GM12873 (cell line): Measurements from ENCODE around the gene SEMA4D.

Experiments used
- TF ChIP-seq, protein P1 (sequence below): IDR thresholded peaks from 2 replicates; pipeline ENCODE4 v1.5.1; 2012; ENCODE audit warnings: low read depth, mild to moderate bottlenecking, moderate library complexity, low read length, control low read depth; ENCODE audit not compliant: insufficient read depth; ENCODE audit errors: missing control alignments

The SEMA4D gene

DNA sequence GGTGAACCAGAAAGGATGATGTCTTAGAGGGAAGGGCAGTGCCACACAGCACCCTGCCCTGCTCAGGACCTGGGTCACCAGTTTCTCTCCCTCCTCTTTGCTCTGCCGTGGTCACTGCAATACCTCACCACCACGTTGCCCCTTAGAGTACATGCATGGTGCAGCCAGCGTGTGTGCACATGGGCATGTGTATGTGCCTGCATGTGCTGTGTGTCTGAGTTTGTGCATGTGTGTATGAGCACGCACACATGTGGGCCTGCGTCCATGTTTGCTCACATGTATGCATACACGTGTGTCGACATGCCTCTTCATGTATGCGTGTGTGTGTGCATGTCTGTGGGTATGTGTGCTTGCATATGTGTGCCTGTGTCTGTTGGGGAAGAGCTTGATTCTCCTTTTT lies 41.5 kb upstream of the SEMA4D start:
- TF ChIP-seq, protein P1, sequence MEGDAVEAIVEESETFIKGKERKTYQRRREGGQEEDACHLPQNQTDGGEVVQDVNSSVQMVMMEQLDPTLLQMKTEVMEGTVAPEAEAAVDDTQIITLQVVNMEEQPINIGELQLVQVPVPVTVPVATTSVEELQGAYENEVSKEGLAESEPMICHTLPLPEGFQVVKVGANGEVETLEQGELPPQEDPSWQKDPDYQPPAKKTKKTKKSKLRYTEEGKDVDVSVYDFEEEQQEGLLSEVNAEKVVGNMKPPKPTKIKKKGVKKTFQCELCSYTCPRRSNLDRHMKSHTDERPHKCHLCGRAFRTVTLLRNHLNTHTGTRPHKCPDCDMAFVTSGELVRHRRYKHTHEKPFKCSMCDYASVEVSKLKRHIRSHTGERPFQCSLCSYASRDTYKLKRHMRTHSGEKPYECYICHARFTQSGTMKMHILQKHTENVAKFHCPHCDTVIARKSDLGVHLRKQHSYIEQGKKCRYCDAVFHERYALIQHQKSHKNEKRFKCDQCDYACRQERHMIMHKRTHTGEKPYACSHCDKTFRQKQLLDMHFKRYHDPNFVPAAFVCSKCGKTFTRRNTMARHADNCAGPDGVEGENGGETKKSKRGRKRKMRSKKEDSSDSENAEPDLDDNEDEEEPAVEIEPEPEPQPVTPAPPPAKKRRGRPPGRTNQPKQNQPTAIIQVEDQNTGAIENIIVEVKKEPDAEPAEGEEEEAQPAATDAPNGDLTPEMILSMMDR, result no peak

DNA sequence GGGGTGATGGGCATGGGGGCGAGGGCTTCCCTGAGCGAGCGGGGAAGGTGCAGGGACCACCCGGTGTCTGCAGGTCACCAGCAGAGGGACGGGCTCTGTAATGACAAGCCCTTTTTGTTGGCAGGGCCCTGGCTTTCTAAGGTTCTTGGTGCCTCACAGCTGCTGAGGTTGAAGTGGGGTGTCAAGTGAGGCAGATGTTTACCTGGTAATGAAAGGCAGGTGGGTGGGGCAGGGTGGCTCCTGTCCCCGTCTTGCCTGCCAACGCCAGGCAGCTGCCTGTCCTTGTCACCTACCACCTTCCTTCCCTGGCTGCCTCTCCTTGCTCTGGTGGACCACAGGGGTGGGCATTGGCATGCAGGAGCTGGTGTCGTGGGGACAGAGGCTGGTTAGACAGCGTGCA lies 41.0 kb upstream of the SEMA4D start:
- TF ChIP-seq, protein P1, result no peak

GRCh38 chr9:89537166-89537565 lies 39.3 kb upstream of the SEMA4D start:
- TF ChIP-seq, protein P1, result no peak

- TF ChIP-seq, protein P1, result no peak
Observed at GRCh38 chr9:89536600-89536999, 38.7 kb upstream of the SEMA4D start.

DNA sequence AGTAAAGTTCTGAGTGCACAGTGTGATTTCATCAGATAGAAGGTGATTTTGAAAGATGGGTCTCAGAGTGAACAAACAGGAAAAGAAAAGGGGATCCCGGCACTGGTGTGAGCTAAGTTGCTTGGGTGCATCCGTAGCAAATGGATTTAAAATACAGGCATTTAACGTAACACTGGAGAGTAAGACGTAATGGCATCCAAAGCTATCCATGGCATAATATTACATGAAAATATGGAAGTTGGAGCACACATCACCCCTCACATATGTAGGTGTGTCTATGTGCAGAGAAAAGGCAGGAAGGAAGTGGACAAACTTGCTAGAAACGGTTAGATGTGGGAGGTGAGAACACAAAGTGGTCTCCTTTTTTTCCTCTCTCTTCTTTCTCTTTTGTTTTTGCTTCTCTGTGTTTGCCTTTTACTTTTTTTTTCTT lies 38.2 kb upstream of the SEMA4D start:
- TF ChIP-seq, protein P1, result no peak

- TF ChIP-seq, protein P1, result no peak
Observed at GRCh38 chr9:89535461-89535860, 37.5 kb upstream of the SEMA4D start.

- TF ChIP-seq, protein P1, result no peak
Observed at GRCh38 chr9:89534515-89535287, 36.8 kb upstream of the SEMA4D start.
